Measurements from ENCODE around the gene FLNC.

DNA sequence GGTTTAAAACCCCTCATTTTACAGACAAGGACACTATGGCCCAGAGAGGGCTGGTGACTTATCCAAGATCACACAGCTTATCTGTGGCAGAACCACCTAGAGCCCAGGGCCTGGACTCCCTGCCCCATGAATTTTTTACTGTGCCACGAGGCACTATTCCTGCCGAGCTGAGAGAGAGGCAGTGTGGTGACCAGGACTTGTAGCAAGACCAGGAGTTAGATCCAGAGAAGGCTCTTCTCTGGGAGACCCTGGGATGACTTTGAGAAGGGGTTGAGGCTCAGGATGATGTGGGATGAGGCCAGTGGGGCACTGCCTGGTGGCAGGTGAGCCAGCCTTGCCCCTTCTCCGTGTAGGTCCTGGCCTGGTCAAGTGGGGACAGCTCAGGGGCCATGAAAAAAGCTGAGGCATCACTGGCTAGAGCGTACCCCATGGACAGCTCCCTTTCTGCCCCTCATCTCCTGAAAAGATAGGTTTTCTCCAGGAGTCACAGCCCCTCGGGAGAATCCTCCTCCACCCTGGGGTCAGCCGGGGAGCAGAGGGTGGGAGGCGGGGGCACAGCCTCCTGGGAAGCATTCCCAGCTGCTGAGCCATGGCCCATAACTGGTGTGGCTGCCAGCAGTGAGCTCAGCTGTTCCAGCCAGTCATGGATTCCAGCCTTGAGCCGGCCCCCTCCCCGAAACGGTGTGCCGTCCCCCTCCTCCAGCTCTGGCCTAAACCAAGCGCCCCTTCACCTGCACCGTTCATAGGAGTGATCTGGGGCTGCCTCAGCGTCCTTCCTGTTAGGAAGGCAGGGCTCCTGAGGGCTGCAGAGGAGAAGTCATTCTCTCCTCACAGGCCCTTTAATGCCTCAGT is 5.8 kb downstream of the FLNC start:
- TF ChIP-seq, protein P1, sequence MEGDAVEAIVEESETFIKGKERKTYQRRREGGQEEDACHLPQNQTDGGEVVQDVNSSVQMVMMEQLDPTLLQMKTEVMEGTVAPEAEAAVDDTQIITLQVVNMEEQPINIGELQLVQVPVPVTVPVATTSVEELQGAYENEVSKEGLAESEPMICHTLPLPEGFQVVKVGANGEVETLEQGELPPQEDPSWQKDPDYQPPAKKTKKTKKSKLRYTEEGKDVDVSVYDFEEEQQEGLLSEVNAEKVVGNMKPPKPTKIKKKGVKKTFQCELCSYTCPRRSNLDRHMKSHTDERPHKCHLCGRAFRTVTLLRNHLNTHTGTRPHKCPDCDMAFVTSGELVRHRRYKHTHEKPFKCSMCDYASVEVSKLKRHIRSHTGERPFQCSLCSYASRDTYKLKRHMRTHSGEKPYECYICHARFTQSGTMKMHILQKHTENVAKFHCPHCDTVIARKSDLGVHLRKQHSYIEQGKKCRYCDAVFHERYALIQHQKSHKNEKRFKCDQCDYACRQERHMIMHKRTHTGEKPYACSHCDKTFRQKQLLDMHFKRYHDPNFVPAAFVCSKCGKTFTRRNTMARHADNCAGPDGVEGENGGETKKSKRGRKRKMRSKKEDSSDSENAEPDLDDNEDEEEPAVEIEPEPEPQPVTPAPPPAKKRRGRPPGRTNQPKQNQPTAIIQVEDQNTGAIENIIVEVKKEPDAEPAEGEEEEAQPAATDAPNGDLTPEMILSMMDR (IDR thresholded peaks at IDR 0.05), result no peak
- TF ChIP-seq POLR2A (IDR thresholded peaks at IDR 0.05), result no peak
